GM18868 (cell line): ENCODE data around the gene PIAS1.

Source experiments
- ATAC-seq: cut with Tn5 transposase; IDR thresholded peaks from one replicate; pipeline ENCODE4 v1.9.1; 2021; ENCODE audit warnings: mild to moderate bottlenecking, moderate library complexity; ENCODE audit not compliant: unreplicated experiment

PIAS1 gene

GRCh38 chr15:68061602-68062001 is 7.5 kb downstream of the PIAS1 start:
- no peak for ATAC-seq

- ATAC-seq = no peak
These were observed 8.1 kb downstream of the PIAS1 start for GRCh38 chr15:68062214-68062613.

- ATAC-seq = no peak
These were observed 8.9 kb downstream of the PIAS1 start for GRCh38 chr15:68062946-68063465.

- ATAC-seq = no peak
These were observed 9.5 kb downstream of the PIAS1 start for GRCh38 chr15:68063606-68064005.

- ATAC-seq = no peak
These were observed 19.6 kb downstream of the PIAS1 start for GRCh38 chr15:68073576-68074288.

- no peak for ATAC-seq
These were observed 21.8 kb downstream of the PIAS1 start for GRCh38 chr15:68075764-68076385.

- ATAC-seq = no peak
These were observed 24.2 kb downstream of the PIAS1 start for GRCh38 chr15:68078365-68078764.

- ATAC-seq = no peak
These were observed 26.2 kb downstream of the PIAS1 start for GRCh38 chr15:68080334-68080733.

GRCh38 chr15:68080783-68081182 is 26.7 kb downstream of the PIAS1 start:
- no peak for ATAC-seq

GRCh38 chr15:68081869-68082505 is 27.9 kb downstream of the PIAS1 start:
- no peak for ATAC-seq

GRCh38 chr15:68082735-68083134 is 28.6 kb downstream of the PIAS1 start:
- ATAC-seq = no peak

- no peak for ATAC-seq
These were observed 29.3 kb downstream of the PIAS1 start for GRCh38 chr15:68083463-68083862.

- no peak for ATAC-seq
These were observed 30.9 kb downstream of the PIAS1 start for GRCh38 chr15:68085052-68085451.

GRCh38 chr15:68091743-68092142 is 37.6 kb downstream of the PIAS1 start:
- ATAC-seq = no peak

GRCh38 chr15:68096099-68096498 is 42.0 kb downstream of the PIAS1 start:
- ATAC-seq = no peak

GRCh38 chr15:68097029-68097428 is 42.9 kb downstream of the PIAS1 start:
- no peak for ATAC-seq

- ATAC-seq = no peak
These were observed 44.4 kb downstream of the PIAS1 start for GRCh38 chr15:68098465-68098864.

GRCh38 chr15:68100194-68100593 is 46.1 kb downstream of the PIAS1 start:
- no peak for ATAC-seq

GRCh38 chr15:68103603-68104002 is 49.5 kb downstream of the PIAS1 start:
- no peak for ATAC-seq

- ATAC-seq = no peak
These were observed 52.5 kb downstream of the PIAS1 start for GRCh38 chr15:68106656-68107055.

- ATAC-seq = no peak
These were observed 53.0 kb downstream of the PIAS1 start for GRCh38 chr15:68107142-68107541.

GRCh38 chr15:68112706-68113105 is 58.6 kb downstream of the PIAS1 start:
- ATAC-seq = no peak
